GM19438 (cell line): ENCODE measurements around the gene GFPT2.

ENCODE experiments used
- ATAC-seq: cut with Tn5 transposase; IDR thresholded peaks from one replicate; pipeline ENCODE4 v1.9.1; 2021; ENCODE audit warnings: low read depth; ENCODE audit not compliant: unreplicated experiment

Gene GFPT2

DNA sequence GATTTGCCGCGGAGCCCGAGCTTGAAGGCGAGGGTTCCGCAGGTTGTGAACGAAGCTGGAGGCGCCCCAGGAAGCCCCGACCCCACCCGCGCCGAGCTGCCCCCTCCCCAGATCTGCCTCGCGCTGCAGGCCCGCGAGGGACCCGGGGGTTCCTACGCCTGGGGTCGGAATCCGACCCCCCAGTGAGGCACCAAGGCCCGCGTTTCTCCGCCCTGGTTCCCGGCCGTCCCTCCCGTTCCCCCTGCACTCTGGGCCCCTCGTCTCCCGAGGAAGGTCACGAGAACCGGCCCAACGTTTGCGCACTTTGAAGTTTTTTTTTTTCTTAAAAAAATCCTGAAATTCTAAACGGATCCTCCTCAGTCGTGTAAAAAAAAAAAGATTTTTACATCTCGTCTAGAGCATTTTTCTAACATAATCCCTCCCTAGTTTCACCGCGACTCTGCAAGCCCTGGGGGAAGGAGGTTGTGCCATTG lies 880 bp upstream of the GFPT2 start:
- no peak for ATAC-seq

DNA sequence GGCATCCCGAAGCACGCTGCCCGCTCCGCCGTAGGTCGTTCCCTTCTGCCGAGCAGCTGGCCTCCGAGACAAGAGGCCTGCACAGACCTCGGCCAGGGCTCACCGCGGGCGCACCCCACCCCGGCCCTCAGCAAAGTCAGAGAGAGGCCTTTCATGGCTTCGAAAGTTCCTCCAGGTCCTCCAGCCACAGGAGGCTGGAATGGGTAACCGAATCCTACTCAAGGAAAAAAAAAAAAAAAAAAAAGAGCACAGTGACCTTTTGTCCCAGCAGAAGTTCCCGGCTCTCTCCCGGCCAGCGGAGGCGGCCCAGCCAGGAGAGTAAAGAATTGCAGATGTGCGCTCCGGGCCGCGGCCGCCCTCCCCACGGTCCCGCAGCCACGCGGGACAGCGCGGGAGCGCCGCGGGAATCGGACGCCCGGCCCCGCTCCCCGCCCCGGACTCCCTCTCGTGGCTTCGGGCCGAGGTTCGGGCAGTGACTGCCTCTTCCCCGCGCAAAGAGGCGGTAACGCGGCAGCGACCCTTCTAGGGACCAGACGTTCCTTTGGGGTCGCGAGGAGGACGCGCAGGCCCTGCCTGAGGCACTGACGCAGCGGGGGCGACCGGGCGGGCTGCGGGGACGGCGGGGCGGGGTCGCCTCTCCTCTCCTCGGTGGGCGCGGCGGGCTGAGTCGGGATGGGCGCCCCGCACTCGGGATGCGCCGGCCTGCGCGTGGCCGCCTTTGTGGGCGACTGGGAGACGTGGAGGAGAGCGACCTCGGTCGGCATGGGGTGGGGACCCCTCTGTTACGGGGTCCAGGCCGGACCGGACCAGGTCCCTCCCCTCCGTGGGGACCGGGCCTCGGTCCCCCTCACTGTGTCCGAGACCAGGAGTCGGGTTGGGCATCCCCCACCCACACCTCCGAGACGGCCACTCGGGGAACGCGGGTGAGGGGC lies 754 bp downstream of the GFPT2 start:
- no peak for ATAC-seq

DNA sequence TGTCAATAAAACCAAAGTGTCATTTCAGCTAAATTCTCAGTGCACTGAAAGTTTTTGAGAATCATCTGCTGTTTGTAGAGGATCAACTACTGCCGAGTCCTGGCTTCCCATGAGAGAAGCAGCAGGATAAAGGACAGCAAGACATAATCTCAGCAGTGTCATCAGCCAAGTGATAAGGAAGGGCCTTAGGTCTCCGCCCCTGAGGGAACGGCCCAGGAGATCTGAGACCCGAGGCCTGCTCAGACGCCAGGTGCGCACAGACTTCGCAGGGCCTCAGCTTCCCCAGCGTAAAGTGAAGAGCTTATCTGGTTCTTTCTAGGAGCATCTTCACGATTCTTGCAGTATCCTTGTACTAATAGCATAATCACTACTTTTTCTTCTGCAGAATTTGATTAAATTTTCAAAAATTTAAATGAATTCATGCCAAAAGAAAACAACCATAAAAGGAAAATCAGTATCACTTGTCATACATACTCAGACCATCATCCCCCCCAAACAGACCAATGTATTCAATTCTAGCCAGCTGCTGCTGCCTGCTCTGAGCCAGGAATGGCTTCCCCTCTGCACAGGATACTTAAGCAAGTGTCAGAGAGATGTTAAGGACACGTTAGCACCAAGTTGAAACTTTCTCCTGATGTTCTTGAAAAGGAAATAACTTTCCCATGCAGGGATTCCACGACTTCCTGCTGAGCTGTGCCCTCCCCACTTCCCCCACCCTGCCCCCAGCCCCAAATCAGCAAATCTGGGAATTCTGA lies 2.2 kb downstream of the GFPT2 start:
- ATAC-seq, result no peak

DNA sequence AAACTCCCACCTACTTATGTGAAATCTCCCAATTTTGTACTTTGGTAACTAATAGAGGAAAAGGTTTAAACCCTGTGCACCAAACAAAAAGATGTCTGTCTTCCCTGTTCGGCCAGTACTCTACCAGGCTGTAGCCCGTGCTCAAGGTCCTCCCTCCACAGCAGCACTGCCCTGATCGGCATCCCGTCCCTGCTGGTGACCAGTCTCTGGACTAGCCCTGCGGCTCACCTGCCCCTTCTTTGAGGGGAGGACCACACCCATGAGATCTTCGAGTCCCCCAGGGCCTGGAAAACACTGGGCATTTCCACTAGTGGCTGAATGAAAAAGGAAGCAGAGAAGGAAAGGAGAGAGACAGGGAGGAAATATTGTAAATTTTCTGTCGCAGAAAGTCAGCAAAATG lies 2.8 kb downstream of the GFPT2 start:
- no peak for ATAC-seq

DNA sequence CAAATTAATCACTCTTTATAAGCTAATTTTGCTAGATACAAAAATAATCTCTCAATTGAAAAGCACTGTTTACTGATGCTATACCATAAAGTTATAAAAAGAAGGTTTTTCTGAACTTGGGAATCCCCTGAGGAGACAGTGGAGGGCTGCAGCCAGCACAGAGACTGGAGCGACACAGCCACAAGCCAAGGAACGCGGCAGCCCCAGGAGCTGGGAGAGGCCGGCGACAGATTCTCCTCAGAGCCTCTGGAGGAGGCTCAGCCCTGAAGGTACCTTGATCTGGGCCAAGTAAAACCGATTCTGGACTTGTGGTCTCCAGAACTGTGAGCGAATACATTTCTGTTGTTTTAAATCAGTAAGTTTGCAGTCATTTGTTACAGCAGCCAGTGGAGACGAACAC lies 3.7 kb downstream of the GFPT2 start:
- ATAC-seq, result no peak

DNA sequence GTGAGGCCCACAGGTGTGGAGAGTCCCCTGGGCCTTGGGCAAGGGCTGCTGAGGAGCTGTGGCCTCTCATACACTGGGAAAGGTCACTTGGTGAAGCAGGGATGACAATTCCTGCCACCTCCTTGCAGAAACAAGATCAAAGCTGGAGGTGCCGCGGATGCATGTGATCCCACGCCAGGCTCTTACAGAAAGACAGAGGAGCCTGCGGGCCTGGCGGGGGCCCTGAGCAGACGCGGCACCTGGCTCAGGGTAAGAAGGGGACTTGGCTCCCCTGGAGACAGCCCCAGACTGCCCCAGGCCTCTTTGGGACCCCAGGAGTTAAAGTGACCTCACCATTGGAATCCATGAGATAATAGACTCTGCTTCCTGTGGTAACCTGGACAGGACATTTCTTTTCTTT lies 4.8 kb downstream of the GFPT2 start:
- ATAC-seq, result no peak

DNA sequence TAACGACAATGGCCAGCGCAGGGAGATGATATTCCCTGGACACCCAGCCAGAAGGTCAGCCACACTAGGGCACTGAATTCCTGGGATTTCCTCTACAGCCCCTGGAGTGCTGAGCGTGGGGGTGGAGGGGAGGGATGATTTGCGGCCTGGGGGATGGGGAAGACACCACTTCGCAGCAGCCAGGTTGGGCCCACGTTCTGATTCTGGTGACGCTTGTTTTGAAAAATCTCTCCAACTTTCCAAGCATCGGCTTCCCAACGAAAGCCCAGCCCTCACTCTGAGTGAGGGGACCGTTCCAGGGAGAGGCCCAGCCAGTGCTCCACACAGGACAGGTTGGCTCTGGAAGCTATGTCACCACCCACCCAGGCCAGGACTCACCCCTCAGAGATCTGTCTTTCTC lies 5.4 kb downstream of the GFPT2 start:
- no peak for ATAC-seq

DNA sequence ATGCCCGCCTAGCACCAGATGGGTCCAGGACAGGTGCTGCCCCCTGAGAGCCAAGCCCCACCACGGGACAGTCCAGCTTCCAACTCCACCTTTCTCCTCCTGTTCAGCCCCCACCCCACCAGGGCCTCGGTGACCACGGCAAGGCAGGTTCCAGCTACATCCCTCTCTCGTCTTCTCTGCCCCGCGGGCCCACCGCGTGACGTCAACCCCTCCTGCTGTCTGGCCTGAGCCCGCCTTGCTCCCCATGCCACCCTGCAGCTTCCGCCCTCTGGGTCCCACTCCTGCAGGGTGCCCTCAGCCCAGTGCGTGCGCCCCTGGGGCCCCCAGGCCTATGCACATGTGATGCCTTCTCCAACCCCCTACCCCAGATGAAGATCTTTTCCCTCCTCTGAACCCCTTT lies 6.8 kb downstream of the GFPT2 start:
- no peak for ATAC-seq

DNA sequence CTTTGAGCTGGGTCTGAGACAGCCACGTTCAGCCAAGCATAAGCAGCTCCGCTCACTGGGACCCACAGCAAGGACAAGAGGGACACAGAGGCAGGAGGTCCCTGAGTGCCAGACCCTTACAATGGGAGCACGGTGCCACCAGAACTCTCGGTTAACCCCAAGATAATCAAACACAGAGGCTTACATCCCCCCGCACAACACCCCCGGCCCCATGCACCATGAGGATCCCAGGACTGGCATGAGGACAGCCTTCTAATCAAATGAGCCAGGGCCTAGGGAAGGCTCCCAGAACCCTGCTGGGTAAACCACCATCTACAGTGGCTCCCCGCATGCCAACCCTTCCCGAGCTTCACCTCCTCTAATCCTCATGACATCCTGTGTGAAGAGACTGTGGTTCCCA lies 7.4 kb downstream of the GFPT2 start:
- no peak for ATAC-seq

DNA sequence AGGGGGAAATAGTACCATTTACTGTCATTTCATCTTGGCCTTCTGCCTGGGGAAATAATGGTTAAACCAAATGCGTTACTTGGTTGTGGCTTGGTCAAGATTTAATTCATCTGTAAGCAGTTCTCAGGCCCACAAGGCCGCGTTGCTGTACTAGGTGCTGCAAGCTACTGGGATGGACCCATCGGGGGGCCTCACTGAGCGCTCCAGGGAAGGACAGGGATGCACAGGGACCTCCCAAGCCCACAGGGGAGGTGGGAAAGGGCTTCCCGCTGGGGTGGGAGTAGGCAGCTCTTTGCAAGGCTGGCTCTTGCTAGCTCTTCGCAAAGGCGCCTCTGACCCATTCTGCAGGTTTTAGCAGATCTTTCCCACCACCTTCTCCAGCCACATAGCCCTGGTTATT lies 8.0 kb downstream of the GFPT2 start:
- no peak for ATAC-seq

DNA sequence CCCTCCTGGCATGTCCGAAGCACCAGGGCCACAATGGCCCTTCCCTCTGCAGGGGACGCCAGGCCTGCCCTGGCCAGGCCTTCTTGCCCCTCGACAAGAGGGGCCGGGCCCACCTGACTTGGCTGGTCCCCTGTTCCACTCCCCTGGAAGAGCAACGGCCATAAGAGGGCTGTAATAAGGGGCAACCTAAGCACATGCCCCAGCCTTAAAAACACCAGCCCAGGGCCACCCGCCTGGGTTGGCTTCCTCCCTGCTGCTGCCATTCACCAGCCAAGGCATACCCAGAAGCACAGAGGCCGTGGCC lies 8.5 kb downstream of the GFPT2 start:
- ATAC-seq, result no peak

DNA sequence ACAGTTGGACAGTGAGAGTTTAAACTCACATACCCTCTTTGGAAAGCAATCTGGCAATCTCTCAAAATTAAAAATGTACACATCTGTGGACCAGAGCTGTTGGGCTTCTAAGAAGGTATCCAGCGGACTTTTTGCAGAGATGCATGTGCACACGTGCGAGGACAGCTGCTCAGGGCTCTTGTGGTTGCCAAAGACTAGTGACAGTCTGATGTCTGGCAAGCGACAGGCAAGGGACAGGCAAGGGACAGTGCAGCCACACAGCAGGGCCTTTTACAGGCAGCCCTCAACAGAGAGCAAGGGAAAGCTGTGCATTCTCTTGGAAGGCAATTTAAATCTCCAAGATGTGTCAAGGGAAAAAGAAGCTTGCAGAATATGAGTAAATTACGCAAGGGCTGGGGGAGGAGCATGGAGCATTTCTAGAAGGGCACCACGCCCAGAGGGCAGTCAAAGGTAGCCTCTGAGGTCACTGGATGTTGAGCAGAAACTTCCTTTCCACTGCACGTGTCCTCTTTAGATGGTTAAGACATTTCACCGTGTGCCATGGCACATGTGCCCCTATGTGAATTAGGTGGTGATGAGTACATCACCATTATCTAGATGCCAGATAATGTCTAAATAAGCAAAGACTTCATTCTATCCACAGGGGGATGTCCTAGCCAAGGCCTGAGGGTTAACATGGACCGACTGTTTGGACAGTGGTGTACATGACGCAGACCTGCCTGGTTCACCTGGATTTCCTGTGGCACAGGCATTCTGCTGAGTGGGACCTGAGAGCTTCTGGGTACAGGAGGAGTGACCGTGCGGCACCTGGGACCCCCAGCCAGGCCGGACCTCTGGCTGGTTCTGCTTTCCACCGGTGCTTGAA lies 9.1 kb downstream of the GFPT2 start:
- no peak for ATAC-seq

DNA sequence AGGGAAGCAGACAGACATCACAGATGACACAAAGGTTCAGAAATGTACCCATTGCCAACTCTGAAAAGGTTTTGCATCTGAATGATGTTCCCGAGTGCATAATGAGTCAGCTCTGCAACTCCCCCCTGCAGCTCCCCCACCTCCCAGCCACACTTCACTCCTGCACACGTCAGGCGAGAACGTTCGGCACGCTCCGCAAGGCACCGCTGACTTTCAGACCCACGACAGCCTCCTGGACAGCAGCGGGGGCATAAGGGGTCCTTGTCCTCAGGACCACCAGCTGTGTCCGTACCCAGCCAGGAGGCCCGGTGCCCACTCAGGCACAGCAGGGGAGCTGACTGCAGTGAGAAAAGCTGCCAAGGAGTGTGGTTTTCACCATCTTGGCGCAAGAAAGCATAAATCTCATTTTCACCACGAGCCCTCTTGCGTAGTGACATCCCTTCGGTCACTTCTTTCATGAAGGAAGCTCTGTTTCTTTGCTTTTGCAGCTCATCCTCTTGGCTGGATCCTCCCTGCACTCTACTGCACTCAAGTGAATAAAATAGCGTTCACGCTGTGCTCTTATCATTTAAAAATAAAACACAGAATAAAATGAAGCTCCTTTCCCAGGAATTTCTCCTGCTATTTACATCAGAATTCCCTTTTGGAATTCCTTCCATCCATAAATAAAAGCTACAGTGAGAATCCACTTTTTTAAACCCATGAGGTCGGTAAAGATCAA lies 9.9 kb downstream of the GFPT2 start:
- ATAC-seq, result no peak

DNA sequence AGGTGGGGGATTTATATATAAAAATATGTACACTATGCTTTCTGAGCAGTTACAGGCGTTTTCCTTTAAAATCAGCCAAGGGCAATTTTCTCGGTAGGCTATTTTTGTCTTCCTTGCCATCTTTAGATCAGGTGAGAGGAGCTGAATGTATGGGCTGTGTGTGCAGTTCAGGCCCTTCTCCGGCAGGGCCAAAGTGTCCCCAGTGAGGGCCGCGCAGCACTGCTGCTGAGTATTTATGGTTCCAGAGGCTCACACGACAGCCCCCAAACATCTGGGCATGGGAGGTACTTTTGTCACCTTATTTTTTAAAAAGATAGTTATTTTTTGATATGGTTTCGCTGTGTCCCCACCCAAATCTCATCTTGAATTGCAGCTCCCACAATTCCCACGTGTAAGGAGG lies 11.5 kb downstream of the GFPT2 start:
- ATAC-seq, result no peak

DNA sequence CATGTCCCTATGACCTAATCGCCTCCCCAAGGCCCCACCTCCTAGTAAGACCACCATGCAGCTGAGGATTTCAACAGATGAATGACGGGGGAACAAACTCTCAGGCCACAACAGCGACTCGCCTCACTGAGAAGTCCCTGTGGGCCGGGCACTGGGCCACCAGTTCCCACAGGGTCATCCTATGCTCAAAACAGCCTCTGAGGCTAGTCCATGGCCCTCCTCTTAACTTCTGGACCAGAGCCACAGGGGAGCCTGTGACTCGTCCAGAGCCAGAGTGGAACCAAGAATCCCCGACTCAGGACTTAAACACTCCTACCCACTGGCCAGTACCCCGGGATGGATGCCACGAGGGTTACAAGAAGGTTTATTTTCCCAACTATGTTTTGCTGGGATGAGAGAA lies 12.3 kb downstream of the GFPT2 start:
- no peak for ATAC-seq

DNA sequence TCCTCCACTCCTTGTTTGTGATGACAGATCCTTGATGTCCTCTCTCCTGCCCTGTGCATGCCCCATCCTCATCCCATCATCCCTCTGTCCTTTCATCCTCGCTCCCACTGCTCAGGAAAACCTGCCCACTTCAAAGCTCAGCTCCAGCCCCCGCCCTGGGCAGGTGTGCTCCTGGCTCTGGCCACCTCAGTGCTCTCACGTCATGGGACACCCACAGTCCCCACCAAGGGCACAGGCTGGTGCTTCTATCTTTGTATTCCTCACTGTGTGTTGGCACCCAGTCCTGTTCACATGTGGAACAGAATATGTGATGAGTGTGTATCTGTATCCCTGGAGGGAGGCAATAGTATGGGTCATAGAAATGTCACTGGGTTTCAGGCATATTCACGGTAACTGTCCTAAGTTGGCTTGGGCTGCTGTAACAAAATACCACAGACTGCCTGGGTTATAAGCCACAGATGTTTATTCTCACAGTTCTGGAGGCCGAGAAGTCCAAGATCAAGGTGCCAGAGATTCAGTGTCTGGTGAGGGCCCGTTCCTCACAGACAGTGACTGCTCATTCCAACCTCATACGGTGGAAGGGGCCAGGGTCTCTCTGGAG lies 13.5 kb downstream of the GFPT2 start:
- no peak for ATAC-seq

DNA sequence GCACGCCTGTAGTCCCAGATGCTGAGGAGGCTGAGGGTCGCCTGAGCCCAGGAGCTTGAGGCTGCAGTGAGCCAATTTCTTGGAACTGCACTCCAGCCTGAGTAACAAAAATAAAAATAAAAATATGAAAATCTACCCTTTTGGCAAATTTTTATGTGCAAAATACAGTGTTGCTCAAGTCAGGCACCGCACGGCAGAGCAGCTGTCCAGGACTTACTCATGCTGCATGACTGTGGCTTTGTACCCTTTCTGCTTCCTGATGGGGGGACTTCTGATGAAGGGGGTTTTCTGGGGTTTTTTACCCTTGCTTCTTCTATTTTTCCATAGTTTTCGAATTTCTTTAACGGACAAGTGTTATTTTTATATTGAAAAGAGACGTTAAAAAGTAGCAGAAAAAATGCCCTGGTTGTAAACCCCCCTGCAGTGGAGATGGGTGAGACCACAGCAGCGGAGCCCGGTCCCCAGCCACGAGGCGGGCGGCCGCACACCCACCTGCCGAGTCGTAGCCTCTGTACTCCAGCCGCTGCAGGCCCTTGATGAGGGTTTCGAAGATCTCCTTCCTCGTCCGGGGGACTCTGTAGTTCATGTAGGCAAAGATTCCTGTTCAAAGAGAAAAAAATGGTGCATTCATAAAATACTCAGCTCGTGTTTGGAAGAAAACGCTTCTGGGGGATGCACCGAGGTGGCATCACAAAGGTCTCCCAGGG lies 15.0 kb downstream of the GFPT2 start:
- no peak for ATAC-seq

DNA sequence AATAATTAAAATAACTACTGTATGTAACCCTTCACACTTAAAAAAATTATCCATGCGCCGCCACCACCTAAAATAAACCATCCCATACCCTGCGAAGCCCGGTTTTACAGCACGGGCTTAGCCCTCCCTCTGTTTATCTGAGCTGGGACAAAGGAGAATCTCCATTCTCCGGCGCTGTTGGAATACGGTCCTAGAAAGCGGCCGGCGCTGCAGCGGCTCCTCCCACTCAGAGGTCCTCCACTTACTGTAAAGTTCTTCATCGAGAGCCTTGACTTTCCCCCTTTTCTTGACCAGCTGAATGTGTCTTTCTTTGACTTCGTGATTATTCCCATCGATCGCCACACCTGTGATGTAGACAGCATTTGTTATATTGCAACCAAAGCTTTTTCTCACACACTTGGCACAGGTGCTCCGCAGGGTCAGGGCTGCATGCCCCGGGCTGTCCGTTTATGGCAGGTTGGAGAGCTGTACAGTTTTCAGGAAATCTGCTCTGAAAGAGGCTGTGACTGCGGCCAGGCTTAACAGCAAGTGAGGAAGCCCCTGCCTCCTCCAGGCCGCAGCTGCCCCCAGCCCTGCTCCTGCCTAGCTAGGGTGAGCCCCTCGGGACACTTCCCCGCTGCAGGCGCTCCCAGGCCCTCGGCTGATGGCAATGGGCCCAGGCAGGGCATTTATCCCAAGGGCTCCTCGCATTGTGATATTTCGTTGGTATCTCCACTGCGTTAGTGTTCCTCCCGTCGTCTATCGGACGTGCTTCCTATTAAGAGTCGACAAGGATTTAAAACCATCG lies 16.7 kb downstream of the GFPT2 start:
- no peak for ATAC-seq
